OCI-LY7 (cell line): Measurements from ENCODE around the gene ARL8B. TPM values are rescaled to one million over a fixed set of nuclear protein-coding genes. Genes with fewer than 3 reads are reported as not detected.

Experiments used
- BruUV-seq: library from RNA; stranded (reverse); fragments of 400-500 nt; replicated peaks from 2 replicates; lab custom pipeline; 2021; lab: Mats Ljungman, UMichigan
- CTCF ChIA-PET: fragments of 300-600 bp; sonication (Branson Sonifier 250); formaldehyde crosslinking; loops from one replicate; lab custom pipeline; 2022; ENCODE audit warnings: antibody characterized with exemption; ENCODE audit not compliant: unreplicated experiment; lab: Charles Lee
- POLR2A ChIA-PET: fragments of 300-600 bp; sonication (Branson Sonifier 250); formaldehyde crosslinking; loops from one replicate; lab custom pipeline; 2022; ENCODE audit warnings: antibody characterized with exemption; lab: Charles Lee
- DNase-seq: peaks from one replicate; pipeline ENCODE4 v3.0.0-alpha.2; 2015; ENCODE audit warnings: low spot score
- H2AFZ ChIP-seq: fragments of 200-600 bp; sonication (generic), shearing (Covaris generic); 2 replicates; pipeline ENCODE4 v1.6.1; 2014; ENCODE audit warnings: mild to moderate bottlenecking, antibody characterized with exemption, low read length, moderate library complexity
- H3K27ac ChIP-seq: fragments of 200-600 bp; sonication (generic); 2 replicates; pipeline ENCODE4 v1.5.1; 2014; ENCODE audit warnings: mixed run types, low read depth, mild to moderate bottlenecking, moderate library complexity, low read length, inconsistent platforms; ENCODE audit not compliant: poor library complexity, severe bottlenecking
- H3K36me3 ChIP-seq: fragments of 200-600 bp; sonication (generic); 2 replicates; pipeline ENCODE4 v1.6.1; 2014; ENCODE audit warnings: mild to moderate bottlenecking, antibody characterized with exemption, low read length, moderate library complexity, mixed read lengths; ENCODE audit not compliant: insufficient read depth
- H3K4me1 ChIP-seq: fragments of 200-600 bp; sonication (generic); 2 replicates; pipeline ENCODE4 v1.5.1; 2014; ENCODE audit warnings: mild to moderate bottlenecking, low read length; ENCODE audit not compliant: insufficient read depth, poor library complexity, severe bottlenecking
- H3K4me2 ChIP-seq: fragments of 200-600 bp; sonication (generic); 2 replicates; pipeline ENCODE4 v1.6.1; 2014; ENCODE audit warnings: mild to moderate bottlenecking, low read length
- H3K4me3 ChIP-seq: fragments of 200-600 bp; sonication (generic); 2 replicates; pipeline ENCODE4 v1.5.1; 2014; ENCODE audit warnings: mild to moderate bottlenecking, low read depth, low read length; ENCODE audit not compliant: poor library complexity, severe bottlenecking
- H3K79me2 ChIP-seq: fragments of 200-600 bp; sonication (generic); 2 replicates; pipeline ENCODE4 v1.6.1; 2016; ENCODE audit warnings: low read depth, mild to moderate bottlenecking, low read length, moderate library complexity, mixed read lengths; ENCODE audit not compliant: insufficient read depth
- H3K9me2 ChIP-seq: fragments of 200-600 bp; sonication (generic); 2 replicates; pipeline ENCODE4 v1.6.1; 2016; ENCODE audit warnings: mild to moderate bottlenecking, low read length, mixed read lengths; ENCODE audit not compliant: insufficient read depth
- H3K9me3 ChIP-seq: fragments of 200-600 bp; sonication (generic); 2 replicates; pipeline ENCODE4 v1.6.1; 2014; ENCODE audit warnings: mild to moderate bottlenecking, mixed run types, low read length, mixed read lengths
- H4K20me1 ChIP-seq: fragments of 200-600 bp; sonication (generic); 2 replicates; pipeline ENCODE4 v1.6.1; 2014; ENCODE audit warnings: mild to moderate bottlenecking, antibody characterized with exemption, low read length, moderate library complexity, mixed read lengths; ENCODE audit not compliant: insufficient read depth
- EZH2phosphoT487 ChIP-seq: fragments of 200-600 bp; sonication (generic); IDR thresholded peaks from 2 replicates; pipeline ENCODE4 v1.6.1; 2018; ENCODE audit warnings: low read depth, borderline replicate concordance, mild to moderate bottlenecking, mixed run types, antibody characterized with exemption, low read length, moderate library complexity, mixed read lengths
- intact Hi-C: fragments of 100-400 bp; cut with micrococcal nuclease; formaldehyde crosslinking; loops from one replicate; pipeline ENCODE4 v1.10.0; 2022; ENCODE audit not compliant: unreplicated experiment
- total RNA-seq, 2 experiments: library from RNA; depleted of rRNA in 1 of 2; stranded (reverse); fragments of >200 nt in 1 of 2; shearing (Covaris generic) in 1 of 2; gene quantifications; 2 replicates each; pipeline ENCODE4 v1.2.3, GENCODE V29; 2014 to 2022
- TF ChIP-seq, protein P1 (sequence below): fragments of 200-600 bp; sonication (generic); conservative IDR thresholded peaks from 2 replicates; pipeline ENCODE4 v1.5.1; 2014; ENCODE audit warnings: mild to moderate bottlenecking, antibody characterized with exemption, low read length, moderate library complexity, mixed read lengths

ARL8B gene
- total RNA-seq, 2 experiments from 2014 or later: 27.1 to 60.4 TPM

DNA sequence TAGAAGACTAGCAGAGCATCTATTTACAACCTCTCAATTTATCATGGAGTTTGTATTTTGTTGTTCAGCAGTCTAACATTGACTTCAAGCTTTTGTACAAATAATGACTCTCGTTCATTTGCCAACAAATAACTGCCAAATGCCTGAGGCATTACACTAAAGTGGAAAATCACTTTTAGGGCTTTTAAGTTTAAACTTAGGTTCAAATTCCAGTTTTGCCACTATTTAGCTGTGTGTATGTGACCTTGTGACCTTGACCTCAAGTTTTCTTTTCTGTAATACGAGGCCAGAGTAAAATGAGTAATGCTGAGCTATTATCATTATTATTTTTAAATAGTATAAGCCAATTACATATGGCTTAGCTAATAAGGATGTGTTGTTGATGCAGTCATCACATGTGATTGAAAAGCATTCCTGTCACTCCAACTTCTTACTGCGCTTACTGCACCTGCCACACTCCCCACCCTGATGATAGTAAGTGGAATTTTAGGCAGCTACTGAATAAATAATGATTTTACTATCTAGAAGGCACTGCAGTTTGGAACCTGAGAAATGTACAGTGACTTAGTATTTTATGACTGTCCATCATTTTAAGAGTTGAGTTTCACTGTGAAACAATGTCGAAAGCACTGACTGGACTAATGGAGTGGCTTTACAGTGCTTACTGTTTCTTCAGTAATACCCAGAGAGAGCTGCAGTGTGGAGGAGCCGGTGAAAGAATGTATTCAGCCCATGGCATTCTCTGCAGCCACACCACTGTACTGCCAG, 16.3 kb downstream of the ARL8B start:
- peaks cover 100% of the 10 kb centered on the region for H3K79me2 ChIP-seq
- no peak for TF ChIP-seq EZH2phosphoT487
- TF ChIP-seq, protein P1, sequence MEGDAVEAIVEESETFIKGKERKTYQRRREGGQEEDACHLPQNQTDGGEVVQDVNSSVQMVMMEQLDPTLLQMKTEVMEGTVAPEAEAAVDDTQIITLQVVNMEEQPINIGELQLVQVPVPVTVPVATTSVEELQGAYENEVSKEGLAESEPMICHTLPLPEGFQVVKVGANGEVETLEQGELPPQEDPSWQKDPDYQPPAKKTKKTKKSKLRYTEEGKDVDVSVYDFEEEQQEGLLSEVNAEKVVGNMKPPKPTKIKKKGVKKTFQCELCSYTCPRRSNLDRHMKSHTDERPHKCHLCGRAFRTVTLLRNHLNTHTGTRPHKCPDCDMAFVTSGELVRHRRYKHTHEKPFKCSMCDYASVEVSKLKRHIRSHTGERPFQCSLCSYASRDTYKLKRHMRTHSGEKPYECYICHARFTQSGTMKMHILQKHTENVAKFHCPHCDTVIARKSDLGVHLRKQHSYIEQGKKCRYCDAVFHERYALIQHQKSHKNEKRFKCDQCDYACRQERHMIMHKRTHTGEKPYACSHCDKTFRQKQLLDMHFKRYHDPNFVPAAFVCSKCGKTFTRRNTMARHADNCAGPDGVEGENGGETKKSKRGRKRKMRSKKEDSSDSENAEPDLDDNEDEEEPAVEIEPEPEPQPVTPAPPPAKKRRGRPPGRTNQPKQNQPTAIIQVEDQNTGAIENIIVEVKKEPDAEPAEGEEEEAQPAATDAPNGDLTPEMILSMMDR: no peak
- ChIA-PET POLR2A (interaction anchor here (0.5 to 5.1 kb wide), 14 partner anchors 8 to 1359 kb away, joined by 3 to 52 read pairs (median 4); partner anchors contain the start of gene ARL8B), CTCF (interaction anchor here (0.8 kb wide), 1 partner anchor 39 kb away, joined by 4 read pairs; no protein-coding TSS in a partner anchor)
- peaks cover 50% of the 10 kb centered on the region for H3K4me1 ChIP-seq
- no peak overlapping the region for H3K27ac ChIP-seq
- H3K36me3 ChIP-seq: peaks cover 41% of the 10 kb centered on the region
- intact Hi-C loops: no loop called here
- no peak overlapping the region for H2AFZ ChIP-seq
- H3K4me2 ChIP-seq: peak overlapping the region; percentile 28; the same call in 1 of the 2 replicates
- no TSS peak for BruUV-seq
- H3K9me2 ChIP-seq: no peaks in the 10 kb centered on the region
- DNase-seq: no peak
- H3K4me3 ChIP-seq: no peak overlapping the region
- H3K9me3 ChIP-seq: no peaks in the 10 kb centered on the region
- H4K20me1 ChIP-seq: peaks cover 8% of the 10 kb centered on the region; the same call in 1 of the 2 replicates

DNA sequence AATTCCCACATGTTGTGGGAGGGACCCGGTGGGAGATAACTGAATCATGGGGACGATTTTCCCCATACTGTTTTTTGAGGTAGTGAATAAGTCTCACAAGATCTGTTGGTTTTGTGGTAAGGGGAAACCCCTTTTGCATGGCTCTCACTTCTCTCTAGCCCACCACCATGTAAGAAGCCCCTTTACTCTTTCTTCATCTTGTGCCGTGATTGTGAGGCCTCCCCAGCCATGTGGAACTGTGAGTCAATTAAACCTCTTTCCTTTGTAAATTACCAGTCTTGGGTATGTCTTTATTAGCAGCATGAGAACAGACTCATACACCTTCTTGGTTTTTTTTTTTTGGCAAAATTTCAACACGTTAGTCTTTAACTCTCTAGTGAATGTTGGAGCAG, 18.1 kb downstream of the ARL8B start:
- ChIA-PET POLR2A (interaction anchor here (1.0 to 5.1 kb wide), 7 partner anchors 9 to 57 kb away, joined by 3 to 52 read pairs (median 6); partner anchors contain the start of gene ARL8B), CTCF (interaction anchor here (0.6 kb wide), 1 partner anchor 79 kb away, joined by 3 read pairs; no protein-coding TSS in a partner anchor)
- no peak overlapping the region for H2AFZ ChIP-seq
- no peak for DNase-seq
- no TSS peak for BruUV-seq
- no peaks in the 10 kb centered on the region for H4K20me1 ChIP-seq
- peak overlapping the region; percentile 31; the same call in 1 of the 2 replicates for H3K4me2 ChIP-seq
- no peak for TF ChIP-seq EZH2phosphoT487
- TF ChIP-seq, protein P1: no peak
- H3K36me3 ChIP-seq: peaks cover 53% of the 10 kb centered on the region
- H3K4me3 ChIP-seq: no peak overlapping the region
- intact Hi-C loops: no loop called here
- H3K79me2 ChIP-seq: peaks cover 100% of the 10 kb centered on the region
- no peaks in the 10 kb centered on the region for H3K9me2 ChIP-seq
- peak overlapping the region; percentile 18 for H3K27ac ChIP-seq
- H3K4me1 ChIP-seq: peaks cover 65% of the 10 kb centered on the region
- peaks cover 2% of the 10 kb centered on the region; the same call in 1 of the 2 replicates for H3K9me3 ChIP-seq

DNA sequence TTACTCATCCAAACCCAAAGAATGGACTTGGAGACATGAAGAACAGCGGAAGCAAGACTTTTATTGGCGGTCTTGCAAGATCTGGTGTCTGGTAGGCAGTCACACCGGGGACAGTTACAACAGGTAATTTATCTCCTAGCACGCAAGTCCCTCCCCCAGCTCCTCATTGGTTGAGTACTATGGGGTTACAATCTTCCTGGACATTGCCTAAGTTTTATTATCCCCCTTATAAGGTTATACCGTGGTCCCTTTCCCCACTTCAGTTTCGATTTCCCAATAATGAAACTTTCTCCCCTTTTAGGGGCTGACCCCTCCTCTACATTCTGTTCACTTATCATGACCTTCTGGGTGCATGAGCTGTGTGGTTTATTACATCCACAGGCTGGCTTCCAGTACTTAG, 18.7 kb downstream of the ARL8B start:
- CTCF ChIA-PET: interaction anchor here (0.5 kb wide), 1 partner anchor 116 kb away, joined by 5 read pairs; no protein-coding TSS in a partner anchor
- intact Hi-C loops: no loop called here

More for the DNA sequence above, 18.7 kb downstream of the ARL8B start:
- peaks cover 65% of the 10 kb centered on the region for H3K4me1 ChIP-seq
- TF ChIP-seq EZH2phosphoT487: no peak
- TF ChIP-seq, protein P1: no peak
- no peak for DNase-seq
- POLR2A ChIA-PET: interaction anchor here (0.7 to 3.8 kb wide), 5 partner anchors 11 to 57 kb away, joined by 3 to 23 read pairs (median 3); no protein-coding TSS in a partner anchor
- peaks cover 100% of the 10 kb centered on the region for H3K79me2 ChIP-seq
- H3K36me3 ChIP-seq: peaks cover 59% of the 10 kb centered on the region
- H3K9me2 ChIP-seq: no peaks in the 10 kb centered on the region
- H2AFZ ChIP-seq: no peak overlapping the region
- H3K9me3 ChIP-seq: peaks cover 8% of the 10 kb centered on the region; the same call in 1 of the 2 replicates
- H3K27ac ChIP-seq: no peak overlapping the region
- no peaks in the 10 kb centered on the region for H4K20me1 ChIP-seq
- H3K4me3 ChIP-seq: no peak overlapping the region
- no TSS peak for BruUV-seq
- H3K4me2 ChIP-seq: no peak overlapping the region
